Stomach smooth muscle (tissue), 2 donors: Measurements from ENCODE around the gene TAS2R14.

ENCODE experiments used
- H3K27ac ChIP-seq: one replicate; pipeline ENCODE4 v1.7.0; 2013; ENCODE audit warnings: mild to moderate bottlenecking, low read length, inconsistent platforms
- H3K27me3 ChIP-seq, 2 donors: one replicate each; pipeline ENCODE4 v1.7.0; 2013; ENCODE audit warnings: low read length in 2 of 2; ENCODE audit not compliant: insufficient read depth in 2 of 2, control insufficient read depth in 1 of 2
- H3K36me3 ChIP-seq, 2 donors: one replicate each; pipeline ENCODE4 v1.7.0; 2013; ENCODE audit warnings: low read length in 2 of 2; ENCODE audit not compliant: control insufficient read depth in 2 of 2, insufficient read depth in 2 of 2
- H3K4me1 ChIP-seq: one replicate; pipeline ENCODE4 v1.7.0; 2013; ENCODE audit warnings: low read length; ENCODE audit not compliant: control insufficient read depth, insufficient read depth
- H3K4me3 ChIP-seq, 2 donors: one replicate each; pipeline ENCODE4 v1.7.0; 2013; ENCODE audit warnings: low read length in 2 of 2
- H3K9ac ChIP-seq, 2 donors: one replicate each; pipeline ENCODE4 v1.7.0; 2013; ENCODE audit warnings: low read length in 2 of 2, mild to moderate bottlenecking in 1 of 2
- H3K9me3 ChIP-seq, 2 donors: one replicate each; pipeline ENCODE4 v1.7.0; 2013; ENCODE audit warnings: low read length in 2 of 2; ENCODE audit not compliant: control insufficient read depth in 2 of 2
- donor health status: healthy.
- donor health status: Pancreatic carcinoma.

The TAS2R14 gene

DNA sequence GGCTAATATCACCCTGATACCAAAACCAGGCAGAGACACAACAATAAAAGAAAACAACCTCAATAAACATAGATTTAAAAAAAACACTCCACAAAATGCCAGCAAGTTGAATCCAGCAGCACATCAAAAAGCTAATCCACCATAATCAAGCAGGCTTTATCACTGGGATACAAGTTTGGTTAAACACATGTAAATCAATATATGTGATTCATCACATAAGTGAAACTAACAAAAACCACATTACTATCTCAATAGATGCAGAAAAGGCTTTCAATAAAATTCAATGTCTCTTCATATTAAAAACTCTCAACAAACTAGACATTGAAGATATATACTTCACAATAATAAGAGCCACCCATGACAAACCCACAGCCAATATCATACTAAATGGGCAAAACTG, 17.0 kb upstream of the TAS2R14 start:
- no peaks in the 10 kb centered on the region for H3K36me3 ChIP-seq
- H3K4me1 ChIP-seq = no peaks in the 10 kb centered on the region
- no peak overlapping the region for H3K4me3 ChIP-seq
- H3K9ac ChIP-seq = no peak overlapping the region
- no peaks in the 10 kb centered on the region for H3K27me3 ChIP-seq
- H3K27ac ChIP-seq = no peak overlapping the region
- H3K9me3 ChIP-seq = no peaks in the 10 kb centered on the region

GRCh38 chr12:10952645-10953044, 13.6 kb upstream of the TAS2R14 start:
- Histone ChIP-seq H3K9me3 (no peaks in the 10 kb centered on the region), H3K4me1 (no peaks in the 10 kb centered on the region), H3K27me3 (no peaks in the 10 kb centered on the region)

GRCh38 chr12:10943167-10943566, 4.1 kb upstream of the TAS2R14 start:
- Histone ChIP-seq H3K27ac (no peak overlapping the region), H3K27me3 (no peaks in the 10 kb centered on the region), H3K9ac (no peak overlapping the region), H3K4me3 (no peak overlapping the region), H3K36me3 (no peaks in the 10 kb centered on the region), H3K4me1 (no peaks in the 10 kb centered on the region), H3K9me3 (no peaks in the 10 kb centered on the region)

More at GRCh38 chr12:10952645-10953044, 13.6 kb upstream of the TAS2R14 start:
- Histone ChIP-seq H3K27ac (no peak overlapping the region), H3K4me3 (no peak overlapping the region), H3K36me3 (no peaks in the 10 kb centered on the region), H3K9ac (no peak overlapping the region)

- Histone ChIP-seq H3K9ac (no peak overlapping the region), H3K4me3 (no peak overlapping the region), H3K27me3 (no peaks in the 10 kb centered on the region), H3K4me1 (no peaks in the 10 kb centered on the region), H3K36me3 (no peaks in the 10 kb centered on the region), H3K9me3 (no peaks in the 10 kb centered on the region), H3K27ac (no peak overlapping the region)
These were observed 3.0 kb upstream of the TAS2R14 start for GRCh38 chr12:10941916-10942607.

DNA sequence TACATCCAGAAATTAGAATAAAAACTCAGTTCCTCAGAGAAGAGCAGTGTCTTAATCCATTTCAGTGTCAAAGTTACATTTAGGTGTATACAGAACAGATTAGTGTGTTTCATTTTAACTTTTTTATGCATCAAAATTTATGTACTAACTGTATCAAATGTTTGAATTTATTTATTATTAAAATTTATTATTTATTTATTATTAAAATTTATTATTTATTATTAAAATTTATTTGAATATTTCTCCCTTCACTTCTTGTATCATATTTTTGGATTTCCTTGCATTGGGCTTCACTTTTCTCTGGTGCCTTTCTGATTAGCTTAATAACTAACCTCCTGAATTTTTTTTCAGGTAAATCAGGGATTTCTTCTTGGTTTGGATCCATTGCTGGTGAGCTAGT, 2.3 kb upstream of the TAS2R14 start:
- Histone ChIP-seq H3K27me3 (no peaks in the 10 kb centered on the region), H3K36me3 (no peaks in the 10 kb centered on the region), H3K27ac (no peak overlapping the region), H3K4me1 (no peaks in the 10 kb centered on the region), H3K4me3 (no peak overlapping the region), H3K9me3 (no peaks in the 10 kb centered on the region), H3K9ac (no peak overlapping the region)

DNA sequence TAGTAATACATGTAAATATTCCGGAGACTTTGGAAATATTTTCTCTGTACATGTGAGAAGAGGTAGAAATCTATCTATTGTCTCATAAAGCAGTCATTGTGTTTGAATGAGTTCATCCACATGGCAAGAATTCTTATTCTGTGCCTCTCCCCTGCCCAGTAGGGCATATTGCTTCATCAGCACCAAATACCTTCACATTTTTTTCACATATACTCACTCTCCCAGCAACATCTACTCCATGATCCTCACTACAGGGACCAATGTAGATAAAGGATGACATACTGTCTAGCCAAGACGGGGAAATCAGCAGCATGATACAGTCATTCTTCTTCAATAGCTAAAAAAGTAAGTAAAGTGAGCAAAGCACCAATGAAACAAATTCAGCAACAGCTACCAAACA, 1.3 kb upstream of the TAS2R14 start:
- H3K27me3 ChIP-seq = no peaks in the 10 kb centered on the region
- H3K9me3 ChIP-seq = no peaks in the 10 kb centered on the region
- H3K4me1 ChIP-seq = no peaks in the 10 kb centered on the region
- no peak overlapping the region for H3K27ac ChIP-seq
- H3K9ac ChIP-seq = no peak overlapping the region
- H3K36me3 ChIP-seq = no peaks in the 10 kb centered on the region
- no peak overlapping the region for H3K4me3 ChIP-seq

- Histone ChIP-seq H3K9me3 (no peaks in the 10 kb centered on the region), H3K27ac (no peak overlapping the region), H3K9ac (no peak overlapping the region), H3K4me3 (no peak overlapping the region), H3K27me3 (no peaks in the 10 kb centered on the region), H3K36me3 (no peaks in the 10 kb centered on the region), H3K4me1 (no peaks in the 10 kb centered on the region)
These were observed 2.6 kb downstream of the TAS2R14 start for GRCh38 chr12:10936506-10936905.

GRCh38 chr12:10928746-10929286, 10.2 kb downstream of the TAS2R14 start, which contains the start of gene PRH2:
PRH2 (plus strand) TSS chr12:10929236; CDS start chr12:10929274, 38 bp downstream.
- Histone ChIP-seq H3K27me3 (no peaks in the 10 kb centered on the region), H3K27ac (no peak within 1 kb of the TSS), H3K36me3 (no peaks in the 10 kb centered on the region), H3K4me1 (no peaks in the 10 kb centered on the region), H3K9me3 (no peaks in the 10 kb centered on the region), H3K9ac (no peak within 1 kb of the TSS), H3K4me3 (no peak within 1 kb of the TSS)

GRCh38 chr12:10926269-10926668, 12.8 kb downstream of the TAS2R14 start:
- no peaks in the 10 kb centered on the region for H3K9me3 ChIP-seq

DNA sequence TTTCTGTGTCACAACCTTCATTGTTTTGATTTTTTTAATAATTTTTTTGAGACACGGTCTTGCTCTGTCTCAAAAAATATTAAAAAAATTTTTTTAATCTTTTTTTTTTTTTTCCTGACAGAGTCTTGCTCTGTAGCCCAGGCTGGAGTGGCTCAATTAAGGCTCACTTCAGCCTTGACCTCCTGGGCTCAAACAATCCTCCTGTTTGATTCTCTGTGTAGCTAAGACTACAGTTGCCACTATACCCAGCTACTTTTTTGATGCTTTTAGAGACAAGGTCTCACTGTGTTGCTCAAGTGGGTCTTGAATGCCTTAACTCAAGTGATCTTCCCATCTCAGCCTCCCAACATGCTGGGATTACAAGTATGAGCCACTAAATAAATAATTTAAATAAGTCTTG, 19.3 kb downstream of the TAS2R14 start:
- no peaks in the 10 kb centered on the region for H3K9me3 ChIP-seq
- H3K9ac ChIP-seq = no peak overlapping the region
- H3K4me3 ChIP-seq = no peak overlapping the region
- H3K4me1 ChIP-seq = no peaks in the 10 kb centered on the region
- no peaks in the 10 kb centered on the region for H3K36me3 ChIP-seq
- H3K27me3 ChIP-seq = no peaks in the 10 kb centered on the region
- no peak overlapping the region for H3K27ac ChIP-seq

More at GRCh38 chr12:10926269-10926668, 12.8 kb downstream of the TAS2R14 start:
- Histone ChIP-seq H3K9ac (no peak overlapping the region), H3K36me3 (no peaks in the 10 kb centered on the region), H3K4me1 (no peaks in the 10 kb centered on the region), H3K27me3 (no peaks in the 10 kb centered on the region), H3K4me3 (no peak overlapping the region), H3K27ac (no peak overlapping the region)

DNA sequence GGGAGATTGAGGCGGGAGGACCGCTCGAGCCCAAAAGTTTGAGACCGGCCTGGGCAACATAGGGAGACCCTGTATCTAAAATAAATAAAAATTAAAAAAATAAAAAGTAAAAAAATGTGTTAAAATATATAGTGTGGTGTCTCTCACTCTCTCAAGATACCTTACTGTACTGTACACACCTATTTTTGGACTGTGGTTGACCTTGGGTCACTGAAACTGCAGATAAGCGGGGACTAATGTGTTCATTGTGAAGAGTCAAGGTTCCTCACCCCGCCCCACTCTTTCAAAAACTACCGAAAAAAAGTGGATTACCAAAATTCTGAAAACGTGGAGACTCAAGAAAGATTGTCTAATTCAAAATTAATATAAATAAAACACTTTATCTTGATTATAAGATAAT, 28.7 kb downstream of the TAS2R14 start:
- Histone ChIP-seq H3K4me3 (no peak overlapping the region), H3K4me1 (no peaks in the 10 kb centered on the region), H3K36me3 (no peaks in the 10 kb centered on the region), H3K9me3 (no peaks in the 10 kb centered on the region), H3K27me3 (no peaks in the 10 kb centered on the region), H3K9ac (no peak overlapping the region), H3K27ac (no peak overlapping the region)
